HepG2 (cell line): Measurements from ENCODE around the gene CNP. TPM values are rescaled to one million over a fixed set of nuclear protein-coding genes. Genes with fewer than 3 reads are reported as not detected.

Source experiments
- CBFB ChIP-seq: sonication (generic); formaldehyde crosslinking; IDR thresholded peaks from 2 replicates; pipeline ENCODE4 v1.4.0; 2020; ENCODE audit warnings: missing genetic modification reagents
- MTF2 ChIP-seq: sonication (generic); formaldehyde crosslinking; IDR thresholded peaks from 2 replicates; pipeline ENCODE4 v1.5.0; 2020; ENCODE audit warnings: missing genetic modification reagents, borderline replicate concordance
- NCOR1 ChIP-seq: fragments of 200-600 bp; sonication (generic); IDR thresholded peaks from 2 replicates; pipeline ENCODE4 v1.7.0; 2017; ENCODE audit warnings: antibody characterized with exemption, low read length, borderline replicate concordance
- YEATS2 ChIP-seq: sonication (generic); formaldehyde crosslinking; IDR thresholded peaks from 2 replicates; pipeline ENCODE4 v1.4.0; 2020; ENCODE audit warnings: missing genetic modification reagents, borderline replicate concordance
- ZNF598 ChIP-seq: sonication (generic); formaldehyde crosslinking; IDR thresholded peaks from 2 replicates; pipeline ENCODE4 v1.5.1; 2020; ENCODE audit warnings: mild to moderate bottlenecking, missing genetic modification reagents, borderline replicate concordance
- ZNF607 ChIP-seq: sonication (generic); formaldehyde crosslinking; IDR thresholded peaks from 2 replicates; pipeline ENCODE4 v1.5.1; 2020; ENCODE audit warnings: missing genetic modification reagents, mild to moderate bottlenecking, borderline replicate concordance
- polyA plus RNA-seq, 8 experiments: library from polyadenylated mRNA; depleted of rRNA in 3 of 8; stranded (reverse) in 7 of 8; unstranded in 1 of 8; fragments of >200 nt; fragmentation: Illumina TruSeq in 4 of 8; extraction: Trizol in 4 of 8; gene quantifications; 2 replicates each; pipeline versions ENCODE4 v1.2.1 to v1.2.3, GENCODE V29; 2011 to 2016; ENCODE audit warnings: low read depth in 4 of 8, missing spikeins in 1 of 8, mixed read lengths in 1 of 8; ENCODE audit not compliant: insufficient read depth in 1 of 8
- total RNA-seq, 5 experiments: library from RNA; depleted of rRNA; stranded (reverse); fragments of >200 nt; fragmentation: Illumina TruSeq; extraction: Trizol; gene quantifications; 2 replicates each; pipeline ENCODE4 v1.2.3, GENCODE V29; 2016; ENCODE audit warnings: low read depth in 1 of 5
- TF ChIP-seq, protein P1 (sequence below): sonication (generic); formaldehyde crosslinking; IDR thresholded peaks from 2 replicates; pipeline ENCODE4 v1.5.0; 2020; ENCODE audit warnings: mild to moderate bottlenecking, missing genetic modification reagents, borderline replicate concordance
- TF ChIP-seq, protein P2 (sequence below): sonication (generic); formaldehyde crosslinking; IDR thresholded peaks from 2 replicates; pipeline ENCODE4 v1.8.1; 2023; ENCODE audit warnings: mild to moderate bottlenecking, inconsistent platforms, moderate library complexity, missing genetic modification reagents, borderline replicate concordance
- TF ChIP-seq, protein P3 (sequence below): sonication (generic); formaldehyde crosslinking; IDR thresholded peaks from 2 replicates; pipeline ENCODE4 v1.5.1; 2020; ENCODE audit warnings: missing genetic modification reagents, mild to moderate bottlenecking, borderline replicate concordance
- TF ChIP-seq, protein P4 (sequence below): sonication (generic); formaldehyde crosslinking; conservative IDR thresholded peaks from 2 replicates; pipeline ENCODE4 v1.8.0; 2022; ENCODE audit warnings: low read depth, missing genetic modification reagents
- TF ChIP-seq, protein P5 (sequence below): fragments of 450-650 bp; IDR thresholded peaks from 2 replicates; pipeline ENCODE4 v1.6.1; 2017; ENCODE audit warnings: mild to moderate bottlenecking

The CNP gene
- total and polyA plus RNA-seq, 2 of the 13 experiments (the other 11 are each of a cell fraction or from before 2014, with no cell fraction given): 97.2 to 161 TPM

DNA sequence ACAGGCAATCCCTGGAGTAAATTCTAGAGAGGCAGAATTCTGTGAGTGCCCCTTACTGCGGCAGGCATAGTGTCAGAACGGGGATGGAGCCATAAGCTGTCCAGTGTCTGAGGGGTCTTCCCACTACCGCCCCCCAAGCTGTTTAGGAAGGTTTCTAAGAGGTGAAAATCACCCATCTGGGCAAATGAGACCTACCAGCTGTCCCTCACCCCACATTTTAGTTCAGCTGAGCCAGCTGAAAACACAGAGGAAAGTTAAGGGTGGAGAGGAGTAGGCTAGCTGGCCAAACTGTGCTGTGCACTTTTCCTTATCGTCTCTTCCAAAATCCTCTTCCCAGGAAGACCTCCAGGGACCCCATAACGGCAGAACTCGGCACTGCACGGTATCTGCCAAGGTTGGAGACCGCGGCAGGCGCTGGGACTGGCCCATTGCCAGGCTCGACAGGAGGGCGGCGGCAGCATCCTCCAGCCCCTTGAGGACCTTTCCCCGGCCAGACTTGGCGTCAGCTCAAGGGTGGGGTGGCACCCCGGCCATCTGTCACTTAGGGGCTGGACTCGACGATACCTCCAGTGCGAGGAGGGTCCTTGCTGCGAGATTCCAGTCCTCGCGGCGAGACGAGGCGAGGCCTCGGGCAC lies 48.8 kb upstream of the CNP start (continued):
- TF ChIP-seq, protein P1, sequence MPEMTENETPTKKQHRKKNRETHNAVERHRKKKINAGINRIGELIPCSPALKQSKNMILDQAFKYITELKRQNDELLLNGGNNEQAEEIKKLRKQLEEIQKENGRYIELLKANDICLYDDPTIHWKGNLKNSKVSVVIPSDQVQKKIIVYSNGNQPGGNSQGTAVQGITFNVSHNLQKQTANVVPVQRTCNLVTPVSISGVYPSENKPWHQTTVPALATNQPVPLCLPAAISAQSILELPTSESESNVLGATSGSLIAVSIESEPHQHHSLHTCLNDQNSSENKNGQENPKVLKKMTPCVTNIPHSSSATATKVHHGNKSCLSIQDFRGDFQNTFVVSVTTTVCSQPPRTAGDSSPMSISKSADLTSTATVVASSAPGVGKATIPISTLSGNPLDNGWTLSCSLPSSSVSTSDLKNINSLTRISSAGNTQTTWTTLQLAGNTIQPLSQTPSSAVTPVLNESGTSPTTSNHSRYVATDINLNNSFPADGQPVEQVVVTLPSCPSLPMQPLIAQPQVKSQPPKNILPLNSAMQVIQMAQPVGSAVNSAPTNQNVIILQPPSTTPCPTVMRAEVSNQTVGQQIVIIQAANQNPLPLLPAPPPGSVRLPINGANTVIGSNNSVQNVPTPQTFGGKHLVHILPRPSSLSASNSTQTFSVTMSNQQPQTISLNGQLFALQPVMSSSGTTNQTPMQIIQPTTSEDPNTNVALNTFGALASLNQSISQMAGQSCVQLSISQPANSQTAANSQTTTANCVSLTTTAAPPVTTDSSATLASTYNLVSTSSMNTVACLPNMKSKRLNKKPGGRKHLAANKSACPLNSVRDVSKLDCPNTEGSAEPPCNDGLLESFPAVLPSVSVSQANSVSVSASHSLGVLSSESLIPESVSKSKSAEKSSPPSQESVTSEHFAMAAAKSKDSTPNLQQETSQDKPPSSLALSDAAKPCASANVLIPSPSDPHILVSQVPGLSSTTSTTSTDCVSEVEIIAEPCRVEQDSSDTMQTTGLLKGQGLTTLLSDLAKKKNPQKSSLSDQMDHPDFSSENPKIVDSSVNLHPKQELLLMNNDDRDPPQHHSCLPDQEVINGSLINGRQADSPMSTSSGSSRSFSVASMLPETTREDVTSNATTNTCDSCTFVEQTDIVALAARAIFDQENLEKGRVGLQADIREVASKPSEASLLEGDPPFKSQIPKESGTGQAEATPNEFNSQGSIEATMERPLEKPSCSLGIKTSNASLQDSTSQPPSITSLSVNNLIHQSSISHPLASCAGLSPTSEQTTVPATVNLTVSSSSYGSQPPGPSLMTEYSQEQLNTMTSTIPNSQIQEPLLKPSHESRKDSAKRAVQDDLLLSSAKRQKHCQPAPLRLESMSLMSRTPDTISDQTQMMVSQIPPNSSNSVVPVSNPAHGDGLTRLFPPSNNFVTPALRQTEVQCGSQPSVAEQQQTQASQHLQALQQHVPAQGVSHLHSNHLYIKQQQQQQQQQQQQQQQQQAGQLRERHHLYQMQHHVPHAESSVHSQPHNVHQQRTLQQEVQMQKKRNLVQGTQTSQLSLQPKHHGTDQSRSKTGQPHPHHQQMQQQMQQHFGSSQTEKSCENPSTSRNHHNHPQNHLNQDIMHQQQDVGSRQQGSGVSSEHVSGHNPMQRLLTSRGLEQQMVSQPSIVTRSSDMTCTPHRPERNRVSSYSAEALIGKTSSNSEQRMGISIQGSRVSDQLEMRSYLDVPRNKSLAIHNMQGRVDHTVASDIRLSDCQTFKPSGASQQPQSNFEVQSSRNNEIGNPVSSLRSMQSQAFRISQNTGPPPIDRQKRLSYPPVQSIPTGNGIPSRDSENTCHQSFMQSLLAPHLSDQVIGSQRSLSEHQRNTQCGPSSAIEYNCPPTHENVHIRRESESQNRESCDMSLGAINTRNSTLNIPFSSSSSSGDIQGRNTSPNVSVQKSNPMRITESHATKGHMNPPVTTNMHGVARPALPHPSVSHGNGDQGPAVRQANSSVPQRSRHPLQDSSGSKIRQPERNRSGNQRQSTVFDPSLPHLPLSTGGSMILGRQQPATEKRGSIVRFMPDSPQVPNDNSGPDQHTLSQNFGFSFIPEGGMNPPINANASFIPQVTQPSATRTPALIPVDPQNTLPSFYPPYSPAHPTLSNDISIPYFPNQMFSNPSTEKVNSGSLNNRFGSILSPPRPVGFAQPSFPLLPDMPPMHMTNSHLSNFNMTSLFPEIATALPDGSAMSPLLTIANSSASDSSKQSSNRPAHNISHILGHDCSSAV: no peak
- TF ChIP-seq, protein P2, sequence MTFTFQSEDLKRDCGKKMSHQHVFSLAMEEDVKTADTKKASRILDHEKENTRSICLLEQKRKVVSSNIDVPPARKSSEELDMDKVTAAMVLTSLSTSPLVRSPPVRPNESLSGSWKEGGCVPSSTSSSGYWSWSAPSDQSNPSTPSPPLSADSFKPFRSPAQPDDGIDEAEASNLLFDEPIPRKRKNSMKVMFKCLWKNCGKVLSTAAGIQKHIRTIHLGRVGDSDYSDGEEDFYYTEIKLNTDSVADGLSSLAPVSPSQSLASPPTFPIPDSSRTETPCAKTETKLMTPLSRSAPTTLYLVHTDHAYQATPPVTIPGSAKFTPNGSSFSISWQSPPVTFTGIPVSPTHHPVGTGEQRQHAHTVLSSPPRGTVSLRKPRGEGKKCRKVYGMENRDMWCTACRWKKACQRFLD: no peak
- TF ChIP-seq, protein P3, sequence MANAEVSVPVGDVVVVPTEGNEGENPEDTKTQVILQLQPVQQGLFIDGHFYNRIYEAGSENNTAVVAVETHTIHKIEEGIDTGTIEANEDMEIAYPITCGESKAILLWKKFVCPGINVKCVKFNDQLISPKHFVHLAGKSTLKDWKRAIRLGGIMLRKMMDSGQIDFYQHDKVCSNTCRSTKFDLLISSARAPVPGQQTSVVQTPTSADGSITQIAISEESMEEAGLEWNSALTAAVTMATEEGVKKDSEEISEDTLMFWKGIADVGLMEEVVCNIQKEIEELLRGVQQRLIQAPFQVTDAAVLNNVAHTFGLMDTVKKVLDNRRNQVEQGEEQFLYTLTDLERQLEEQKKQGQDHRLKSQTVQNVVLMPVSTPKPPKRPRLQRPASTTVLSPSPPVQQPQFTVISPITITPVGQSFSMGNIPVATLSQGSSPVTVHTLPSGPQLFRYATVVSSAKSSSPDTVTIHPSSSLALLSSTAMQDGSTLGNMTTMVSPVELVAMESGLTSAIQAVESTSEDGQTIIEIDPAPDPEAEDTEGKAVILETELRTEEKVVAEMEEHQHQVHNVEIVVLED: no peak
- TF ChIP-seq, protein P4, sequence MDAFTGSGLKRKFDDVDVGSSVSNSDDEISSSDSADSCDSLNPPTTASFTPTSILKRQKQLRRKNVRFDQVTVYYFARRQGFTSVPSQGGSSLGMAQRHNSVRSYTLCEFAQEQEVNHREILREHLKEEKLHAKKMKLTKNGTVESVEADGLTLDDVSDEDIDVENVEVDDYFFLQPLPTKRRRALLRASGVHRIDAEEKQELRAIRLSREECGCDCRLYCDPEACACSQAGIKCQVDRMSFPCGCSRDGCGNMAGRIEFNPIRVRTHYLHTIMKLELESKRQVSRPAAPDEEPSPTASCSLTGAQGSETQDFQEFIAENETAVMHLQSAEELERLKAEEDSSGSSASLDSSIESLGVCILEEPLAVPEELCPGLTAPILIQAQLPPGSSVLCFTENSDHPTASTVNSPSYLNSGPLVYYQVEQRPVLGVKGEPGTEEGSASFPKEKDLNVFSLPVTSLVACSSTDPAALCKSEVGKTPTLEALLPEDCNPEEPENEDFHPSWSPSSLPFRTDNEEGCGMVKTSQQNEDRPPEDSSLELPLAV (CRISPR knock-in tag): no peak
- TF ChIP-seq CBFB (no peak; the same call in 1 of the 2 replicates), YEATS2 (no peak; the same call in 1 of the 2 replicates), ZNF607 (CRISPR knock-in tag) (no peak), NCOR1 (no peak), ZNF598 (no peak), MTF2 (CRISPR knock-in tag) (no peak)
- TF ChIP-seq, protein P5, sequence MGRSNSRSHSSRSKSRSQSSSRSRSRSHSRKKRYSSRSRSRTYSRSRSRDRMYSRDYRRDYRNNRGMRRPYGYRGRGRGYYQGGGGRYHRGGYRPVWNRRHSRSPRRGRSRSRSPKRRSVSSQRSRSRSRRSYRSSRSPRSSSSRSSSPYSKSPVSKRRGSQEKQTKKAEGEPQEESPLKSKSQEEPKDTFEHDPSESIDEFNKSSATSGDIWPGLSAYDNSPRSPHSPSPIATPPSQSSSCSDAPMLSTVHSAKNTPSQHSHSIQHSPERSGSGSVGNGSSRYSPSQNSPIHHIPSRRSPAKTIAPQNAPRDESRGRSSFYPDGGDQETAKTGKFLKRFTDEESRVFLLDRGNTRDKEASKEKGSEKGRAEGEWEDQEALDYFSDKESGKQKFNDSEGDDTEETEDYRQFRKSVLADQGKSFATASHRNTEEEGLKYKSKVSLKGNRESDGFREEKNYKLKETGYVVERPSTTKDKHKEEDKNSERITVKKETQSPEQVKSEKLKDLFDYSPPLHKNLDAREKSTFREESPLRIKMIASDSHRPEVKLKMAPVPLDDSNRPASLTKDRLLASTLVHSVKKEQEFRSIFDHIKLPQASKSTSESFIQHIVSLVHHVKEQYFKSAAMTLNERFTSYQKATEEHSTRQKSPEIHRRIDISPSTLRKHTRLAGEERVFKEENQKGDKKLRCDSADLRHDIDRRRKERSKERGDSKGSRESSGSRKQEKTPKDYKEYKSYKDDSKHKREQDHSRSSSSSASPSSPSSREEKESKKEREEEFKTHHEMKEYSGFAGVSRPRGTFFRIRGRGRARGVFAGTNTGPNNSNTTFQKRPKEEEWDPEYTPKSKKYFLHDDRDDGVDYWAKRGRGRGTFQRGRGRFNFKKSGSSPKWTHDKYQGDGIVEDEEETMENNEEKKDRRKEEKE: no peak
